ENCODE data around the gene GEMIN7. TPM values are rescaled to one million over a fixed set of nuclear protein-coding genes. Genes with fewer than 3 reads are reported as not detected.
"Not testable (repeated sequence)": the region's sequence is repeated elsewhere in the genome, so short reads cannot be mapped to it uniquely, and the experiment has no call there.

GEMIN7 gene
- total and polyA plus RNA-seq, 10 donors = 19.6 to 51.1 (median 27.4) TPM

DNA sequence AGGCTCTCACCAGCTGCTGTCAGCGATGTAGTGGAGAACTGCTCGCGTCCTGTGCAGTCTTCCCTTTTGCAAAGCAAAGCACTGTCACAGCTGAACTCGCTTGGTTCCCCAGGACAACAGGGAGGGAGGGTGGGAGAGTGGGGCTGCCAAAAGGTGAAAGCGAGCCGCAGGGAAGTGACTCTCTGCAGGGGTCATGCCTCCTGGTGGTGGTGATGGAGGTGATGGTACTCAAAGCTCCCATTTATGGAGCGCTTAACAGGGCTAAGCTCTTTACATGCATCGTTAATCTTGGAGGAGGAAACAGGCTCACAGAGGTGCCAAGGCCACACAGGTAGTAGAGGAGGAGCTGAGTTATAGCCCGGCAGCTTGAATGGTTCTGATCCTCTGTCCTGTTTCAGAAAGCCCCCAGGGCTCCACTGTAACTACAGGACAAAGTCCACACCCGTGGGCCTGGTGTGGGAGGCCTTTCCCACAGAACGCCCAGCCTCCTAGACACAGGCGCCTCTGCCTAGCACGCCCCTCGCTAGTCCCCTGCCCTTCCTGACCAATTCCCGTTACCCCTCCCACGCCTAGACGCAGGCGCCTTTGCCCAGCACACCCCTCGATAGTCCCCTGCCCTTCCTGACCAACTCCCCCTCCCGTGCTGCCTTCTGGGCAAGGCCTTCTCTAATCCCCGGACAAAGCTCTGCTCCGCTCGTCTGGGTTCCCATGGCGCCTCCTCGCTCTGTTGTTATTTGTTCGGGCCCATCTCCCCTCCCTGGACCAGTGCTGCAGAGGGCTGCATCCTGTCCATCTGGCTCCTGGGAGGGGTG, 24.7 kb downstream of the GEMIN7 start:
- Histone ChIP-seq H3K4me3 (peak overlapping the region in 4 of 8 donors; percentile 12 to 63 (median 32)), H3K27me3 (replicated peaks in 1 of 7) (no peaks in the 10 kb centered on the region), H3K27ac (peak overlapping the region in 7 of 8 donors; percentile 7 to 78 (median 62)), H3K9me3 (no peaks in the 10 kb centered on the region), H3K36me3 (peaks cover 0 to 18% (median 0%) of the 10 kb centered on the region in 6 donors), H3K4me1 (peaks cover 20 to 87% (median 54%) of the 10 kb centered on the region in 6 donors)
- TF ChIP-seq CTCF (IDR thresholded peaks at IDR 0.05 in 8 of 11, conservative IDR thresholded peaks at IDR 0.05 in 3 of 11) = peak in 2 of 11 experiments; percentile 10 to 11
- no peak for TF ChIP-seq POLR2AphosphoS5 (IDR thresholded peaks at IDR 0.05)
- intact Hi-C loops (cut with DNase I; ENCODE audit: low total_unique reads) = no loop called here
- no peak for DNase-seq
- 50 to 61% (median 56%) methylated on average over 26 of the region's 26 CpGs for WGBS, 5 donors

GRCh38 chr19:45104658-45105349, 25.7 kb downstream of the GEMIN7 start:
- 51 to 70% (median 63%) methylated on average over 16 of the region's 16 CpGs for WGBS, 5 donors
- H3K4me1 ChIP-seq = peaks cover 20 to 78% (median 48%) of the 10 kb centered on the region in 6 donors
- H3K36me3 ChIP-seq = peaks cover 0 to 10% (median 0%) of the 10 kb centered on the region in 6 donors
- intact Hi-C loops (cut with DNase I; ENCODE audit: low total_unique reads) = no loop called here
- no peaks in the 10 kb centered on the region for H3K27me3 ChIP-seq (replicated peaks in 1 of 7)
- TF ChIP-seq CTCF (IDR thresholded peaks at IDR 0.05 in 8 of 11, conservative IDR thresholded peaks at IDR 0.05 in 3 of 11) = no peak
- TF ChIP-seq POLR2AphosphoS5 (IDR thresholded peaks at IDR 0.05) = peak in 1 of 3 donors; percentile 25
- no peak for TF ChIP-seq POLR2A (IDR thresholded peaks at IDR 0.05)
- no peak overlapping the region for H3K4me3 ChIP-seq
- no peaks in the 10 kb centered on the region for H3K9me3 ChIP-seq
- DNase-seq = no peak
- H3K27ac ChIP-seq = peak overlapping the region in 5 of 8 donors; percentile 27 to 78 (median 62)

GRCh38 chr19:45106363-45106762, 27.3 kb downstream of the GEMIN7 start:
- H3K27me3 ChIP-seq (replicated peaks in 1 of 7); H3K36me3 ChIP-seq; intact Hi-C loops (cut with DNase I; ENCODE audit: low total_unique reads); H3K27ac ChIP-seq; H3K4me3 ChIP-seq; DNase-seq; H3K9me3 ChIP-seq: not testable (repeated sequence)
- H3K4me1 ChIP-seq = peaks cover 20 to 78% (median 46%) of the 10 kb centered on the region in 6 donors
- WGBS, 5 donors = 87 to 95% (median 91%) methylated on average over 11 of the region's 11 CpGs

DNA sequence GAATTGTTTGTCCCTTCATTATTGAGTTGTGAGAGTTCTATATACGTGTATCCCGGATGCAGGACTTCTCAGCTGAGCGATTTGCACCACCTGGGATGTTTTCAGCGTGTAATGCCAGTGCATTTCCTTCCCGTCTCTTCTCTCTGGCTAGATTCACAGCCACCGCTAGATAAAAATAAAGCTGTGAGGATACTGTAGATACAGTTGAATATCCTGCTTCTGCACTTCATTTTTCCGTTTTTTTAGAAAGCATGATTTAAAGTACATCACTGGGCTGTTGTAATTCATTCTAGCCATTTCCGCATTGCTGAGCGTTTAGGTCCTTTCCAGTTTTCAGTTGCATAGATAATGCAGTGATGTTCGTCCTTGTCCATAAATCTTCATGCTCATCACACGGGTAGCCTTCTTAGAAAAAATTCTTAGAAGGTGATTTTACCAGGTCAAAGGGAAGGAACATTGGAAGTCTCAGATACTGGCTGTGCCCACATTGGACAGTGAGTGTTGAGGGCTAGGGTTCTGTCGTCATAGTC, 28.6 kb downstream of the GEMIN7 start:
- H3K27ac ChIP-seq = no peak overlapping the region
- no peak overlapping the region for H3K4me3 ChIP-seq
- intact Hi-C loops (cut with DNase I; ENCODE audit: low total_unique reads) = no loop called here
- no peaks in the 10 kb centered on the region for H3K9me3 ChIP-seq
- whole genome bisulfite sequencing, 5 donors = 51 to 72% (median 63%) methylated on average over 12 of the region's 12 CpGs
- H3K36me3 ChIP-seq = no peaks in the 10 kb centered on the region
- H3K4me1 ChIP-seq = peaks cover 17 to 77% (median 34%) of the 10 kb centered on the region in 6 donors
- H3K27me3 ChIP-seq (replicated peaks in 1 of 7) = no peaks in the 10 kb centered on the region
- DNase-seq = no peak
- no peak for TF ChIP-seq CTCF (IDR thresholded peaks at IDR 0.05 in 8 of 11, conservative IDR thresholded peaks at IDR 0.05 in 3 of 11)
- TF ChIP-seq POLR2A (IDR thresholded peaks at IDR 0.05) = no peak
- TF ChIP-seq POLR2AphosphoS5 (IDR thresholded peaks at IDR 0.05) = no peak

All from spleen (tissue), 11 donors.